ENCODE measurements around the gene TSPAN9. TPM values are rescaled to one million over a fixed set of nuclear protein-coding genes. Genes with fewer than 3 reads are reported as not detected.

TSPAN9 gene
- total RNA-seq, 1 donor from 2014 or later = 54.4 TPM

DNA sequence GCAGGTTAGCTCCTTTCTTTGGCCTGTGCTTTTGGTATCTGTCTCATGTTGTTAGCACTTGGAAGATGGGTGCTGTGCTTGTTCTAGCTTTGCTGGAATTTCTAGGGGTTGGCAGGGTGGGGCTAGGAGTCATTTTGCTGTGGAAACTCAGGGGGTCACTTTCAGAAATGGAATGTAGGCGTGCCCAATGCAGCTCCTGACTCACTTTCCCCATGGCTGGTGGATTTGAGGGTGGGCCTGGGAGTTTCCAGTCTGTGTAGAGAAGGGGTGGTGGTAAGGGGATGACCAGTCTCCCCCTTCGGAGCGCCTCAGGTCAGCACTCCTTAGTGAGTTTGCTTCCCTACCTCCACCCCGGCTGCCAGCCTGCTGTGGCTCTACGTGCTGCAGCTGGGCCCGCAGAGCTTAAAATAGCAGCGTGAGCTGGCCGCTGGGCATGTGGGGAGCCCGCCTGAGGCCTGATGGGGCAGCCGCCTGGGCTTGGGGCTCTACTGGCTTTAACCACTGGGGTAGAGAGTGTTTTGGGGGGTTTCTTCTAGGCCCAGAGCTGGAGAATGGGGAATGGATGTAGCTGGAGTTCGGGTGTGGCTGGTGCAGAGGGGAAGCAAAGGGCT is 108.2 kb downstream of the TSPAN9 start:
- no peak for DNase-seq (ENCODE audit: low spot score)

DNA sequence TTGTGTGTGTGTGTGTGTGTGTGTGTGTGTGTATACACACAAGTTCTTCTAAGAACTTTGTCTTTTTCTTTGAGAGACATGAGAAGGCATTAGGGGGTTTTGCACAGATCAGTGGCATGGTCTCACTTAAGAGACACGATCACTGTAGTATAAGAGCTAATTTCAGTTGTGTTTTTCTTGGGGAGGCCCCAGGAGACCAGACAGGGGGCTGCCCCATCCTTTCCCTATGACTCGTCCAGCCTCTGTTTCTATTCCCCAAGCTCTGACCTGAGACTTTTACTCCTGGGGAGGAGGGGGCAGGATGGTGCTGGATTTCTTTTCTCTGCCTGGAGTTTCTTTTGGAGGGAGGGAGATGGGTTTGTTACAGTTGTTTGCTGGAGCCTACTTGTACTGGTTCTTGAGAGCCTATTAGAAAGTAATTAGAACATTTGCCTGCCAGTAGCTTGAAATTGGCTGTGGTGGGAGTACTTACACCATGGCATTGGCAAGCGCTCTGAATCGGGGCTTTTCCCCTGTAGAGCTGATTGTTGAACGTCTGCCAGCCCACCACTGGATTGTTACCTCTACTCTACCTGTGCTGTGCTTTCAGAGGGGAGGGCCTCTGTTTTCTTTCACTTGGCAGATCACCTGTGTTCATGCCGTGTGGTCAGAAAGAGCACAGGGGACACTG is 109.5 kb downstream of the TSPAN9 start:
- DNase-seq (ENCODE audit: low spot score) = no peak

DNA sequence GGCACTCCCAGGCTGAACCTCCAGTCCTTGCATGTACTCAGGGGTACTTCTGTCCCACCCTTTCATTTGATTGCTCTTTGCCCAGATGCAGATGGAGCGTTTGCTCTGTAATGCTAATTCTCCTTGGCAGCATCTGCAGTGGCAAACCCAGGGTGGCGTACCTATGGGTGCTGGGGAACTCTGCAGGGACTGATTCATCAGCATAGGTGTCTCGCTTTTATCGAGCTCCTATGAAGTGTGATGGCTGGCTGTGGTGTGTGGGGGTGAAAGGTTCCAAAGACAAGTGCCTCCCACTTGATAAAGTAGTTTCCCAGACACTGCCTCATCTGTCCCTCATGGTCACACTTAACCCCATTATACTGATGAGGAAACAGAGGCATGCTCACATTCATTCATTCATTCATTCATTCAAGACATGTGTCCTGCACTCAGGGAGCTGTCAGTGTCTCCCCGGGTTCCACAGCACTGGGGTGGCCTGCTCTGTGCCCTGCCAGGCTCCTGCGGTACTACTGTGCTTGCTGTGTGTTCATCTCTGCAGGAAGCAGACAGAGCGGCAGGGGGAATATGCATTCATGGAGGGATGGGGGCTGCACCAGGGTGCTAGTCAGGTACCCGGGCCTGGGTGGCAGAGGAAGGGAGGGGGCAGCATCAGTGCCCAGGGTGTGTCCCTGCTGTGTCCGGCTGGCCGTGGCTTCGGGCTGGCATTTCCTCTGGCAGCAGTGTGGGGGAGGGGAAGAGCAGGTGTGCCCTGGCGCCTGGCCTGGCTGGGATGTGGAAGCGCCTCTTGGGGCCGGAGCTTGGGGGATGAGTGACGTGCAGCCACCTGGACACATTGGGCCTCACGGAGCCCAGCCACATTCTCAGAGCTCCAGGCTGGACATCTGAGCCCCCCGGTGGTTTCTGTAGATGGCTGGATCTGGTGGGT is 110.9 kb downstream of the TSPAN9 start:
- DNase-seq (ENCODE audit: low spot score) = no peak

DNA sequence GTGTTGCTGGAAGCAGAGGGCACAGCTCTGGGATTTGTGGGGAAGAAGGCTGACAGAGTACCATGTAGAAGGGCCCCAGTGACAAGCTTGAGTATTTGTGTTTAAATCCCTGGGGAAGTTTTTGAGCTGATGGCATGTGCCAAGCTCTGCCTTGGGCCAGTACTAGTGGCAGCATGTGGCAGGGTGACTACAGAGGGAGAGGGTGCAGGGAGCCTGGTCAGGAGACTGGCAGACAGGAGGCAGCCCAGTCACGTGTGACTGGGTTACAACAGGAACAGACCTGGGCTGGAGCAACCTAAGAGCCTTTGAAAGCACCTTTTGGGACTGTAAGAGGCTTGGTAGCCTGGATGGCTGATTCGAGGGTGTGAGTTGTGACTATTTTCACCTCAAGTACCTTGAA is 112.1 kb downstream of the TSPAN9 start:
- no peak for DNase-seq (ENCODE audit: low spot score)

DNA sequence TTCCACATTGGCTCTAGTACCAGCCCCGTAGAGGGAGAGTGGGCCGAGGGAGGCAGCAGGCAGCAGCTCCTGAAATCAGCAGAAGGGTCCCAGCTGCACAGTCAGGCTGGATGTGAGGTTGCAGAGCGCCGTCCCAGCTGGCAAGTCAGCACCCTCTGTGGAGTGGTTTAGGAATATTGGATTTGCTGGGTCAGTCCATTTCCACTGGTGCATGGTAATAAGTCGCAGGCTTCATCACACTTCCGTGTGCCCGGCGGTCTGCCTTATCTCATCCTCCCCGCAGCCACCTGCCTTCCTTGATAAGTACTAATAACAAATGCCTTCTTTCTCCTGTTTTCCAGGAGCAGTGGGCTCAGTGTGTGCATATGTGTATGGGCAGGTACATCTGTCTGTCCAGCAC is 112.9 kb downstream of the TSPAN9 start:
- no peak for DNase-seq (ENCODE audit: low spot score)

DNA sequence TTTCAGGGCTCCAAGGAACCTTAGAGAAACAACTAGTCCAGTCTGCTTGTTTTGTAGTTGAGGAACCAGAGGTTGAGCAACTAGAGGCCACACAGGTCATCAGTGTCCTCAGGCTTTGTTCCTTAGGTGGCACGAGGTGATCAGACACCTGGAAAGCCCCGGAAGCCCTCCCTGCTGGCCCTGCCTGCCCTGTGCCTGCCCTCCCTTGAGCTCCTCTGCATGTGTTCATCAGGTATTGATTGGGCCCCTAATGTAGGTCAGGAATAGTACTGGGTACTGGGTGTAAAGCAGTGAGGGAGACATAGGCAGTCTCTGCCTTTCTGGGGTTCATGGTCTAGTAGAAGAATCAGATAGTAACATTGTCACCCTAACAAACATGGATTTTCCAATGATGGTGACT is 114.3 kb downstream of the TSPAN9 start:
- no peak for DNase-seq (ENCODE audit: low spot score)

DNA sequence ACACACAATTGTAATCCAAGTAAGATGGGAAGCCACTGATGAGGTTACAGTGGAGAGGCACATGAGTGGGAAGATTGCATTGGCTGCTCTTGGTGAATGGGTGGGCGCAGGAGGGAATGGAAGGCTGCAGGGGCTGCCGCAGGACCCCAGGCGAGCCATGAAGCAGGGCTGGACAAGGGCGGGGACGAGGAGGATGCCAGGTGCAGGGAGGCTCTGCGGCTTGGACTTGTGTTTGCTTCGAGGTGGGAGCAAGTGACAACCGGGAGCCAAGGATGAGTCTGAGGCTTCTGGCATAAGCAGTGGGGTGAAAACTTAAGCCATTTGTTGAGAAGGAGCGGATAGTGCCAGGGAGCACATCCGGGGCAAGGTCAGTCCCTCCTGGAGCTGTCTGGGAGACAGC is 115.0 kb downstream of the TSPAN9 start:
- no peak for DNase-seq (ENCODE audit: low spot score)

DNA sequence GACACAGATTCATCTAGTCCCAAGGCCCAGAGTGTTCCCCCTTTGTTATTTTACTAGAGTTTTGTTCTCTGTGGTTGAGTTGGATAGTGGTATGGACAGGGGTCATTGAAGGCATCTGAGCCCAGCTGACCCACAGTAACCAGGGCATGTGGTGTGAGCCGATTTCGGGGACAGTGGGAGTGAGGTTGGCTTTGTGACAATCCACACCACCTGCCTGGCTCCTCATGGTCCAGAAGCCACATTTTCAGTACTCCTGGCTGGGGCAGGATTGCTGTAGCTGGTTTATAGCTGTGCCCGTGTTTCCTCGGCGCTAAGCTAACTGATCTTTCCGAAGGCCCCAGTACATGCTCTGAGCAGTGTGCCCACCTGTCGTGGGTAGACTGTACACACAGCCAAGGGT is 116.0 kb downstream of the TSPAN9 start:
- DNase-seq (ENCODE audit: low spot score) = no peak

DNA sequence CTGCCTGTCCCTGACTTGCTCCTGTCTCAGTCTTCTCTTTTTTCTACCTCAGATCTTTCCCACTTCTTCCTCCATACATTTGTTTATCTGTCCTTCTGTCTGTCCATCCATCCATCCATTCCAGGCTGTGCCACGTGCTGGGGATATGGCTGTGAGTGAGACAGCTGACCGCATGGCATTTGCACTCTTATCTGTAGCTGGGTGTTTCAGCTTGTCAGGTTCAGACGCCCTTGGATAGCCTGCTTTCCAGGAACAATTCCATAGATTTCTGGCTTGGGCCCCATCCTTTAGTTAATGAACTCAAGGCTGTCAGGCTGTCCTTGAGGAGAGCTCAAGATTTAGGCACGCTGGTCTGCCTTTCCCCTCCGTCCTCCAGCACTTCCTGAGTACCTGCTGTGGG is 116.6 kb downstream of the TSPAN9 start:
- DNase-seq (ENCODE audit: low spot score) = no peak

DNA sequence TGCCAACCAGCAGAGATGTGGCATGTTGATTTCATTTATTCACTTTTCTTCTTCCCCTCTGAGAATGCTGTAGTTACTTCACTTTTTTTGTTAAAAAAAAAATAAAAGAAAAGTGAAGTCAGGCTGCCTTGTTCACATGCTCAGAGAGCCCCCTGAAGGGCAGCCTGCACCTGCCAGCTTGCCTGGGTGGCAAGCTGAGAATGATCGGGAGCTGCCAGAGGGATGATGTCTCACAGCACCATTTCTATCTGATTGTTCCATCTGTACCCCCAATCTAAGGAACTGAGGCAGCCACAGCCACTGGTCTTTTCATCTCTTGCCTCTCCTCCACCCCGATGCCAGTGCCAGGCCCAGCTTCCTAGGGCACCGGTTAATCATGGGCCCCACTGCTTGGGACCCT is 118.2 kb downstream of the TSPAN9 start:
- DNase-seq (ENCODE audit: low spot score) = no peak

DNA sequence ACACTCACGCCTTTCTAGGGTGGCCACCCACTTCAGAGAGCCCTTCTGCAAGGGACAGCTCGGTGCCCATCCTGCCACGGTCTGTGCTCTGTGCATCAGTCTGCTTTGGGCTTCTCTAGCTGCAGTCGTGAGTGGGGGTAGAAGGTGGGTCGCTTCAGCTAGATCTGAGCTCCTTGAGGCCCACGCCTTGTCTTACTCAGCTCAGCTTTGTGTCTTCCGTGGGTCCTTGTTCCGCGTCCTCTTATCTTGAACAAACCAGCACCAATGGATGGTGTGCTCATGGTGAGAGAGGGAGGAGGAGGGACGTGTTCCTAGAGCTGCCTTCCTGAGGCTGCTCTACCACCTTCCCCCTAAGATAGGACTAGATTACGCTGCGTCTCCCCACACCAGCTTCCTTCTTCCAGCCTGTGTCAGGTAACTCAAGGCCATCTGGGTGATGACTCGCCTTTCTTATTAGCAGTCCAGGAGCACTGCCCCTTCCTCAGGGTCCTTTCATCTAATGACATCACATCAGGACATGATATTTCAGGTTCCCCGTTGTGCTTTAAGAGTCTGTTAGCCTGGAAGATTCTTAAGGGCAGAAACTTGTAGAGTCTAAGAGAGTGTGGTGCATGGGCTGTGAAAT is 118.8 kb downstream of the TSPAN9 start:
- no peak for DNase-seq (ENCODE audit: low spot score)

DNA sequence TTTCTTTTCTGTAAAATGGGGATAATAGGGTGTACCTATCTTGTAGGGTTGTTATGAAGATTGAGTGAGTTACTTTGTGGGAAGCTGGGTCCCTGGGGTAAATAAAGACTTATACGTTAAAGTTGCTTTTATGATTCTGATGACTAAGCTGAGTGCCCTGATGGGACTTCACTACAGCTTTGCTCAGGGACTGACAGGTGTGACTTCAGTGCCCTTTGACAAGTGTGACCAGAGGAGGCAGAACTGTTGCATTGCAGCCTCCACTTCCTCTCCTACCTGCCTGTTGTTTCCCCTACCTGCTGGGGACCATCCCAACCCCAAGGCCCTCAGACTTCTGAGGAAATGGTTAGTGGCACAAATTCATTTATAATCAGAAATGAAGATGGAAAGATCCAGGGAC is 119.3 kb downstream of the TSPAN9 start:
- DNase-seq (ENCODE audit: low spot score) = no peak

DNA sequence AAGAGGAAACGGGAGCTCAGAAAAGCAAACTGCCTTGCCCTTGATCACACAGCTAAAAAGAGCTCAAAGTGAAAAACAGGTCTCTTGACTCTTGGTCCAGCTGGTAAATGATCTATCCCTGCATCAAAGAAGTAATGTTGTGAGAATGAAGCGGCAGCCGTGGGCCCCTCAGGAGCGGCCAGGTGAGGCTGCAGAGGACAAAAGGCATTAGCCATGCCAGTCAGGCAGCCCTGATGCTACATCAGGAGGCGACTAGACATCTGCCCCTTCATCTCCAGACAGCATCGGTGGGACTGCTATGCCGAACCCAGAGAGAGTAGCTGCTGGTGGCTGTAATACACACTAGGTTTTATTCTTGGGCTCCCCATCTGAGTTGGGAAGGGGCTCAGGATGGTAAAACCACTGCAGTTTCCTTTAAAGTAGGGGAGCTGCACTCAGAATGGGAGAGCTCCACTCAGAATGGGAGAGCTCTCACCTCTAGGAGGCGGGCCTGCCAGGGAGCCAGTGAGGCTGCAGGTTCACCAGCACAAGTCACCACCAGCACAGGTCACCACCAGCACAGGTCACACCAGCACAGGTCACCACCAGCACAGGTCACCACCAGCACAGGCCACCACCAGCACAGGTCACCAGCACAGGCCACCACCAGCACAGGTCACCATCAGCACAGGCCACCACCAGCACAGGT is 120.1 kb downstream of the TSPAN9 start:
- DNase-seq (ENCODE audit: low spot score) = no peak

DNA sequence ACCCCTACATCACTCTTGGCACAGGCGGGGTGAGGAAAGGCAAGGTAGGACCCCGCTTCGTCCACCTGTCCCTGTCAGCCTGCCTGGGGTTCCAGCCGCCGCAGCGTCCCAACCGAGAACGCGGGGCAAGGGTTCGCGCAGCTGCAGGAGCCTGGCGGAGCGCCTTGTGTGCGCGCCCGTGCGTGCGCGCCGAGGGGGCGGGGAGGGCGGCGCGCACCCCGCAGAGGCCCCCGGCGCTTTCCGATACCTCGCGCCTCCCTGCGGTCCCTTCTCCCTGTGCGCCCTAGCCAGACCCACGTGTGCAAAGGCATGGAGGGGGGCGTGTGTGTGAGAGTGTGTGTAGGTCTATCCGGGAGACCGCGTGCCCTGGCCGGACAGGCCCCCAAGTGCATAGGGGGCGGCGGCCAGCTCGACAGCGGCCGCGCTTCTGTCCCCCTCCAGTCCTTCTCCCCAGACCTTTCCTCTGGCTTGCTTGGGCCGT is 122.4 kb downstream of the TSPAN9 start:
- no peak for DNase-seq (ENCODE audit: low spot score)

DNA sequence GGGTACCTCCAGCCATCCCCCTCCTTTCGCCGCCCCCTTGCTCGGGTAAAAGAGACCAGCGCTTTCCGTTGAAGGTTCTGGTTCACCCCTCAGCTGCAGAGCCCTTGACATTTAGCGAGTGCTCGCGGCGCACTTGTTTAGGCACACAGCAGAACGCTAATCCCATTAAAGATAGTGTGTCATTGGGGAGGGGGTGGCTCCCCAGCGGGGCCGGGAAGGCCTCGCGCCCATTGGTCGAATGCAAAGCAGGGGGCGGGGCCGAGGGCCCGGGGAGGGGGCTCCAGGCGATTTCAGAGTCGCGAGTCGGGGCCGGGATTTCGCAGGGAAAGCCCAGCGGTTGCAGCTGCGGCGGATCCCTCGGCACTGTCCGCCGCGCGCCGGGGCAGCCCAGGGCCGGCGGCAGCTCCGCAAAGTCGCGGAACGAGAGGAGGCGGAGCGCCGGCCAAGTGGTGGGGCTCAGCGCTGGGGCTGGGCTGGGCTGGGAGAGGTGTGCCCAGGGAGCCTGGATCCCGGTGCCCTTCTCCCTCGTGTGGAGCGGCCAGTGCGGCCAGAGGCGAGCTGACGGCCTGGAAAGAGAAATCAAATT is 122.9 kb downstream of the TSPAN9 start:
- DNase-seq (ENCODE audit: low spot score) = peak; percentile 67

DNA sequence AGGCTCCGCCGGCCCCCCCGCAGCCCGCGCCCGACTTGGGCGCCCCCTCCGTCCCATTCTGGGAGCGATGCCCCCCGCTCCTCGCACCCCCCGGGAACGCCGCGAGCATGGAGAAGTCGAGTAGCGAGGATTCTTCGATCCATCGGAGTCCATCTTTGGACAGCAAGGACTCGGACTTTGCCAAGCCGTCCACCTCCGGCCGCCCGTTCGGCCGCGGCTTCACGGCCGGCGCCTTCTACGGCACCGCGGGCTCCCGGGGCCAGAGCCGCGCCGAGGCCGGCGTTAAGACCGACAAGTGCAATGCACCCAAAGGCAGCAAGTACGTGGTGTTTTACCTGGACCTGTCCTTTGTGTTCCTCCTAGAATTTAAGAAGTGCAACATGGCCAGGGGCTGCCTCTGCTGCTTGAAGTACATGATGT is 123.6 kb downstream of the TSPAN9 start:
- no peak for DNase-seq (ENCODE audit: low spot score)

DNA sequence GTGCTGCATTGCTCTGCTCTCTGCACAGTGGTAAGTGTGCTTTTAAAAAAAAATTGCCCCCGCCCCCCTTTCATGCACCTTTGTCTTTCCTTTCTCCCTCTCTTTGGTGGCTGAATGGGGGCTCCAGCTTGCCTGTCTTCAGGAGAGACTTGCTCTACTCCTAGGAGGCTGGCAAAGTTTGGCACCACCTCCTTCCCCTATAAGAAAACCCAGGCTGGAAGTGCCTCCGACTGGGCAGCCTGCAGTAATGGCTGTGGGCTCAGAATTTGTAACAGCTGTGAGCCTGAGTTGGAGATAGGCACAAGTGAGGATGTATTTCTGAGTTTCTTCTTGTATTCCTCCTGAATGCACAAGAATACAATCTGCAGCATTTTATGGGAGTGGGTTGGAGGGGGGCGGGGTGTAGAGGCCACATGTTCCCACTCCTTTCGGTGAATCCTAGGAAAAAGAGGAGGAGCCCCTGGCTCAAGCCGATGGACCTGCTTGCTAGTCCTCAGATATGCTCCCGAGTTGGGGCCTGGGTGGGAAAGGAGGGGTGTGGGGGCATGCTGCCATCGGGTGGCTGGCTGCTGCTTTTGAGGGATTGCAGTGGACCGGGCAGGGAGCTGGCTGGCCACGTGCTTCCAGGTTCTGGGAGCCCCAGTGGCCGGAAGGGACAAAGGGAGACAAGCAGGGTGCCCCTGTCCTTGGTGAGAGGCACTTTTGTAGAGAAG is 124.3 kb downstream of the TSPAN9 start:
- no peak for DNase-seq (ENCODE audit: low spot score)

DNA sequence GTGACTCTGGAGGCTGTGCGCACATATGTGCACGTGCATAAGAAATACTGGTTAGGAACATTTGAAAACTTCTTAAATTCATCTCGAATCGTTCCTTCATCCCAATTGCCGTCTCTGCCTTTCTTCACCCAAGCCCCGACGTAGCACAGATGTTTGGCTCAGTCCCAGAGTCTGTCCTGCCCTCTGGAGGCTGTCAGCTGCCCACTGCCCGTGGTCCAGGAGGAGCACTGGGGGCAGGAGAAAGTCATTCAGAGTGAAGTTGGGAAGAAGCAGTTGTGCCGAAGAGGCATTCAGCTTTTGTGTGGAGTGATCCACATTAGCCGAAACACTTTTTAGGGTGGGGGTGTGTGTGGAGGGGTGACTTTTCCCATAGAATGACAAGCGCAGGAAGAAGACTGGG is 124.9 kb downstream of the TSPAN9 start:
- DNase-seq (ENCODE audit: low spot score) = no peak

DNA sequence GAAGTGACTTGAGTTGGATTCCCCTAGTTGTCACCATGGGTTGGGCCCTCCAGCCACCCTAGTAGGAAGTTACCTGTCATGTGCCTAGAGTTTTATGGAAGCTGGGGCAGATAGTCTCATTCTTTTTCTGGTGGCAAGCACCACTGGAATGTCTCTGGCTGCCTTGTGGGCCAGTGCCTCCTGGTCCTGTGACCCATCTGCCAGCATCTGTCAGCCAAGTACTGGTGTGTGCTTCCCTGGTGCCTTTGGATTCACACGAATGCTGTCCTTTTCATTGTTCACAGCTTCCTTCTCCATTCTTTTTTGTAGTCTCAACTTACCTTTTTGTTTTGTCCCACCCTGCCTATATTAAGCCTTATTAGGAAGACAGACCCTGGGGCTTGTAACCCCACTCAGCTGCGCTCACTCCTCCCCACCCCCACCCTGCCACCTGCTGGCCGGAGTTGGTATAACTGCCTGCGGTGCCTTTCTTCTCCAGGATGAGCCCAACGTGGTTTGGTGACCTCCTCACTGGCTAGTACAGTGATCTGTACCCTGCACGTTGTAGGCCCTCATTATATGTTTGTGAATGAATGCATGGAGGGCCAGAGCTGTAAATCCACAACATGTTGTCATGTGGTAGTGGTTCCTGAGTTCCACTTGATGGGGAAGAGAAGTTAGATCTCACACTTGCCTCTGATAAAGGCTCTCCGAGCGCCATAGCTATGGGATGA is 125.7 kb downstream of the TSPAN9 start:
- no peak for DNase-seq (ENCODE audit: low spot score)

DNA sequence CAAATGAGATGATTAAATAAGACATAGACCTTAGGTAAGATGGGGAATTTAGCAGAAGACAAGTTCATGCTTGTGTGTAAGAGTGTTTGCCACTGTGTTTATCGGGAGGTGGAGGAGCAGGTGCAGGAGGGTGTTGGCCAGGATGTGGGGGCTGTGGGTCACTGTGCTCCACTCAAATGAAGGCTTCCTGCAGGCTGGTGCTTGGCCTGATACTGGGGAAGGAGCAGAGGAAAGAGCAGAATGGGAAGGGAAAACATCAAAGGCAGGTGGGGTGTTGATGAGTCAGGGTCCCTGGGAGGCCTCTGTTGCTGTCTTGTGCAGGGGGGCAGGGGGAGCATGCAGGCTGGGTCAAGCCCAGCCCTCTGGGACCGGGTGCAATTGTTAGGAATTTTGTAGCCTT is 126.5 kb downstream of the TSPAN9 start:
- DNase-seq (ENCODE audit: low spot score) = no peak
